ENCODE measurements around the gene ANAPC16.

DNA sequence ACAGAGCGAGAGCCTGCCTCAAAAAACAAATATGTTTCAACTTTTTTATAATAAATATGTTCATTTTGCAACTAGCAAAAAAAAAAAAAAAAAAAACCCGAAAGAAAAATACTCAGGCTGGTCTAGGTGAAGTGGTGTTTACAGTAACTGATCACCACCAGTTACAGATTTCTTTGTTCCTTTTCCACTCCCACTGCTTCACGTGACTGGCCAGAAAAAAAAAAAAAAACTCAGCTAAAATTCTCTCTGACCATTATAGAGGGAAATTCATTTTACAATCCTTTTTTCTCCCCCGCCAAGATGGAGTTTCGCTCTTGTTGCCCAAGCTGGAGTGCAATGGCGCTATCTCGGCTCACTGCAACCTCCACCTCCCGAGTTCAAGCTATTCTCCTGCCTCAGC, 4.8 kb downstream of the ANAPC16 start:
- no peak for TF ChIP-seq CTCF (IDR thresholded peaks at IDR 0.05)
- TF ChIP-seq POLR2A (IDR thresholded peaks at IDR 0.05), result no peak
- no peak for TF ChIP-seq POLR2AphosphoS5 (IDR thresholded peaks at IDR 0.05; ENCODE audit: insufficient read depth in 1 of 2, low read depth in 1 of 2)
